Effector CD8-positive, alpha-beta T cell (primary cell): ENCODE results near the gene INTS14.
"Not testable (repeated sequence)": the region's sequence is repeated elsewhere in the genome, so short reads cannot be mapped to it uniquely, and the experiment has no call there.

ENCODE experiments used
- DNase-seq: peaks from one replicate; lab custom pipeline; 2025; lab: John Stamatoyannopoulos, UW

INTS14 gene

DNA sequence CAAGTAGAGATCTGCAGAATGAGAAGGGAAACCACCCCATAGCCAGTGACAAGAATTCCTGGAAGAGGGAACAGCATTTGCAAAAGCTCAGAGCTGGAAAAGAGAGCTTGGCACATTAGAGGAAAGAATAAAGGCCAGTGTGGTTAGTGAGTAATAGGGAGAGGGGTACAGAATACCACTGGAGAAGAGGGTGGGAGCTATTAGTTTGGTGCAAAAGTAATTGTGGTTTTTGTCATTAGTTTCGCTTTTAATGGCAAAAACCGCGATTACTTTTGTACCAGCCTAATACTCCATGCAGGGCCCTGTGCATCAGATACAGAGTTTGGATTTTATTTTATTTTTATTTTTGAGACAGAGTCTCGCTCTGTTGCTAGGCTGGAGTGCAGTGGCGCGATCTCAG lies 20.6 kb upstream of the INTS14 start:
- no peak for DNase-seq

DNA sequence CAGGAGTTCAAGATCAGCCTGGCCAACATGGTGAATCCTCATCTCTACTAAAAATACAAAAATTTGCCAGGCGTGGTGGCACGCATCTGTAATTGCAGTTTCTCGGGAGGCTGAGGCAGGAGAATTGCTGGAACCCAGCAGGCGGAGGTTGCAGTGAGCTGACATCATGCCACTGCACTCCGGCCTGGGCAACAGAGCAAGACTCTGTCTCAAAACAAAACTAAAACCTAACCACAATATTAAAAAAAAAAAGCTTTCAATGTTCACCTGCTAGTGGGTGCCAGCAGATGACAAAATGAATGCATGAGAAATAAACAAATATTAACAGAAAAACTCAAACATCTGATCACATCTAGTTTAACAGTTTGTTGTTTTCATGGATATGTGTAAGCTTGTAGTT lies 19.8 kb upstream of the INTS14 start:
- no peak for DNase-seq

GRCh38 chr15:65629548-65629947 lies 18.6 kb upstream of the INTS14 start:
- no peak for DNase-seq

- DNase-seq, result no peak
Observed at GRCh38 chr15:65626856-65627255, 15.9 kb upstream of the INTS14 start.

DNA sequence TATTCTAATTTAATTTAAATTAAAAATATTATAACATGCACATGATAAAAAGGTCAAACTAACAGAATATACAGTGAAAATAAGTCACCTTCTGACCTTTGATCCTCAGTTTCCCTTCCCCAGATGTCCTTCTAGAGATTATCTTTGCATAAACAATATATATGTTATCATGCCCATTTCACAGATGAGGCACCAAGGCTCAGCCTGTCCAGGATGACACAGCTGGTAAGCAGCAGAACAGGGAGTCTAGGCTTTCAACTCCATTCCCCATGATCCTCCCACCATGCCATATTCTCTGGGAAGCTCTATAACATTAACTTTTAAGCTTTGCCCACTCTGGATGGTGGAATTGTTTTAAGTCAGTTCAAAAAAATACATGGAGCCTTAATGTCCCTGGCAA lies 12.2 kb upstream of the INTS14 start:
- no peak for DNase-seq

- DNase-seq, result no peak
Observed at GRCh38 chr15:65621638-65622037, 10.7 kb upstream of the INTS14 start, which contains the start of gene SLC24A1. Gene SLC24A1, plus strand, starts transcription at chr15:65621938. Its CDS starts 2,143 bp downstream, at chr15:65624081.

GRCh38 chr15:65620833-65621232 lies 9.9 kb upstream of the INTS14 start:
- DNase-seq, result no peak

DNA sequence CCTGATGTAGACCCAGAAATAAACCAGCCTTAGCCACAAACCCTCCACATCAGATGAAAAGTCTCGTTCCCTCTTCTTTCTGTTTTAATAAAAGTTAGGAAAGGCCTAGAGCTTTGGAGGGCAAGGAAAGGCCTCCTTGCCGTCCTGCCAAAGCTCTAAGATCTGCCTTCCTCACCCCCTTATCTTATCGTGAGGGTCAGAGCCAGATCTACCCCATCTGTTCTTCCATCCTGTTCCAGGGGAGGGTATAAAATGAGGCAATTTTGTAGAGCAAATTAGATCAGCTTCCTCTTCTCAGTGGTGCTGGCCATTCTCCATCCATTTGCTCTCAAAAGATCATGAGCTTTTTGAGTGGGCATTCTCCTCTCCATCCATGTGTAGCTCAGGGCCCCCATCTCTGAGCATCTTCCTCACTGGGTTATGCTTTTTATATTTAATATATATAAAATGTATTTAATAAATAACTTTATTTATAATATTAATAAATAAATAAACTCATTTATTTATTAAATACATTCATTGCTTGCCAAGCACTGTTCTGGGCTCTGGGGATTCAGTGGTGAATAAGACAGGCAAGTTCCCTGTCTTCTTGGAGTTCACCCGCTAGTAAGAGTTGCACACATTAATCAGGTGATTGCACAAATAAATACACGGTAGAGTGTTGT lies 8.8 kb upstream of the INTS14 start:
- DNase-seq, result no peak

- no peak for DNase-seq
Observed at GRCh38 chr15:65618560-65619109, 7.7 kb upstream of the INTS14 start.

GRCh38 chr15:65615887-65616286 lies 5.0 kb upstream of the INTS14 start:
- not testable (repeated sequence) for DNase-seq

DNA sequence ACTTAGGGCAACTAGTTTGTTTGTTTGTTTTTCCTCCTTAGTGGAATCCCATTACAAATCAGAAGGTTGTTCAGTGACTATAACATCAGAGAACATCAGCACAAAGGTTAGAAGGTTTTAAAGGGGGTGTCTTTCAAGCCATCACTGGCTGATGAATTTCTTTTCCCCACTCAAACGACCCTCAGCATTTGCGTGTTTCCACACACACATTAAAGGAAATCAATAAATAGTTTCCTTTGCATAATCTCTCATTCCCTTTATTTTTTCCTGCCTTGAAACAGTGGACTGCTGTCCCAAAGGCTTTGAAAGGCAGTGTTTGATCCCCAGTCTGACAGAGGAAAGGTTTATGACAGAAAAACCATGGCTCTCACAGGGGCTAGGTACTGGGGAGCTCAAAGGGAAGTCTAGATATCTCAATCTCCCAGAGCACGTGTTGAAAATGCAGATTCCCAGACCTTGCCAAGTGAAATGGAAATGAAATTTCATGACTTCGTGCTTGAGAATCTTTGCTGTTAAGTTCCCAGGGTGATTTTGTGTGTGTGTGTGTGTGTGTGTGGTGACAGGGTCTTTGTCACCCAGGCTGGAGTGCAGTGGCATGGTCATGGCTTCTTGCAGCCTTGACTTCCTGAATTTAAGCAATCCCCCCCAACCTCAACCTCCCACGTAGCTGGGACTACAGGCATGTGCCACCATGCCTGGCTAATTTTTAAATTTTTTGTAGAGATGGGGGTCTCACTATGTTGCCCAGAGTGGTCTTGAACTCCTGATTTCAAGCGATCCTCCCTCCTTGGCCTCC lies 2.2 kb upstream of the INTS14 start:
- DNase-seq, result no peak

DNA sequence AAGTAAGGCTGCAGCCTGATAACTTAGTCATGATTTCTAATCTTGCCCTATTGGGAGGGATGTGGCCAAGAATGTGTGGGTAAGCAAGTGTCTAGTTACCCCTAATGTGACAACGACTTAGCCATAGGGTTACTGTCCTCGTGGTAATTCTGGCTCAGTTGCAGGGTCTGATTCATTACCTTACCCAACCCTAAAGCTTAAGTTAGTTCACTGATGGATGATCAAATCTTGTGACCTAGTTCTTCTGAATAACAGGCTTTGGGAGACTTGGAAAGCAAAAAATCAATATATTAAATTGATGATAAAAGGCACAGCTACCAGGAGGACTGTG lies 1.6 kb upstream of the INTS14 start:
- no peak for DNase-seq

DNA sequence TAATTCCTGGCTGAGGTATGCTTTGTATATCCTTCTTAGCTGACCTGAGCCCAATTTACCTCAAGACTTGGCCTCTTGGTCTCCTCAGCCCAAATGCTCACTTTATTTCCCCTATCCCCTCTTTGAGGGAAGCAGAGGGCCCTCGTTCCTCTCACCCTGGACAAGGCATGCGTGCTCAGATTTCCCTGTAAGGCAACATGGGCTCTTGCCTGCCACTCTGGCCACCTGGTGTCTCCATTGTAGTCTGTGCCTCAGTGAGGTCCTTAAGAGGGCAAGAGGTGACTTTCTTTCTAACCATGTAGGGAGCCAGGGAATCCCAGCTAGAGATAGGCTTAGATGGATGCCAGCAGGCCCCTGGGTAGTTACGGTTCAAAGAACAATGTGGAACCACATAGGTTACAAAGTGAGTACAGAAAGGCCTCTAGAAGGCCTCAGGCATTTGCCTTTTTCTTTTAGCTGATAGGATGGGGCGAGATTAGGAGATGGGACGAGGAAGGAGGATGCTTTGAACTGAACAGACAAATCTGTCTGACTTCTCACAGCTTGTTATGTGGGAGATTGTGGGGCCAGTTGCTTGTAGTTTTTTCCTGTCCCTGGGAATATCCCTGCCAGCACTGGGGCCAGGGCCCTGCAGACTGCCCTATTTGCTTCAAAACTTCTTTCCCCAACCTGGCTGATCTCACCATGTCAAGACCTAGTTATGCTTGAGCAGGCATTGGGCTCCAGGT lies 1.1 kb upstream of the INTS14 start:
- no peak for DNase-seq

DNA sequence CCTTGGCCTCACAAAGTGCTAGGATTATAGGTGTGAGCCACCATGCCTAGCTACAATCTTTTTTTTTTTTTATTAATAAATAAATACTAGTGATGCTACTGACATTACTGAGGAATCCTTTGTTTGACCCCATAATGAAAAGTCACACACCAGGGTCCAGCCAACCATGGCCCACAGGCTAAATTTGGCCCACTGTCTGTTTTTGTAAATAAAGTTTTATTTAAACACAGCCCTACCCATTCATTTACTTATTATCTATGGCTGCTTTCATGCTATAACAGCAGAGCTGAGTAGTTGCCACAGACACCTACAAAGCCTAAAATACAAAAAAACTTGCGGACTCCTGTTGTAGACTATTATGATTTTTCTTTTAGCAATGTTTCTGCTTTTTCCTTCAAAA lies 7.4 kb downstream of the INTS14 start:
- no peak for DNase-seq

DNA sequence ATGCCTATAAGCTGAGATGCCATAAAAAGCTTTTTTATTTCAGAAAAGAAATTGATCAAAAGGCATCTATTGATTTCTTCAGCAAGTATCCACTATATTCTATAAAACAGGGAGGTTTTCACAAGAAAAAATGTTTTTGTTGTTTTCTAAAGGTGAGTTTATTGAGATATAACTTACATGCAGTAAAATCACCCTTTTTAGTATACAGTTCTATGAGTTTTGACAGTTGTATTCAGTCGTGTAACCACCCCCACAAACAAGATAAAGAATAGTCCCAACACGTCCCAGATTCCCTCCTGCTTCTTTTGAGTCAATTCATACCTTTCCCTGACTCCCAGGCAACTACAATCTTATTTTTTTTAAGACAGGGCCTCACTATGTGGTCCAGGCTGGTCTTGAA lies 7.8 kb downstream of the INTS14 start:
- no peak for DNase-seq

DNA sequence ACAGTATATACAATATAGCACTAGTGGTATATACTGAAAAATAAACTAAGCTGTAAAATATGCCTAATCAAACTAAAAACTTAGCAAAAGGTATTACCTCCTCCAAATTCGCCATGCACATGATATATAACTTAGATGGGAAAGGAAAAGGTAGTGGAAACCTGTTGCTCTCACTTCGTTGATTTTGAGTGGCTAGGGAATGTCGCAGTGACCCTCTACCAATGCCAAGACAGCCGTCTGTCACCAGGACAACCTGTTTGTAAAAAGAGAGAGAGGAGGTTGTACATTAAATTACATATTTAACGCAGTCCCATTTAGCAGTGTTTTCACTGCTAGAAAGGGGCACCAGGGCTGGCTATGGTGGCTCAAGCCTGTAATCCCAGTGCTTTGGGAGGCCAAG lies 11.3 kb downstream of the INTS14 start:
- DNase-seq, result no peak

DNA sequence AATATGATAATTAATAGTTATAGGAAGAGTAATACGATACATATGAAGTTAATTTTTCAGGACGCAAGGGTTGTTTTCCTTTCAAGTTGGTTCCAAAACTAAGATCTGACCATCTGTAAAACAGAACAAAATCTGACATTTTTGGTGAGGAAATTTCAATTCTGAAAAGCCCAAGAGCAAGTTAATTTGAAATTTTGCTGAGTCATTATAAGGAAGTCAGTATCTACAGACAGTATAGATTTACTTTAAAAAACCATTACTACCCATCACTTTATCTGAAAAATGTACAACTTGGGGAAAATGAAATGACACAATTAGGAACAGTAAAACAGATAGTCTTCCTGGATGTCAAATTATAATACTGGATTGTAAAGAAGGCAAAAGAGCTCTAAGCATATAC lies 12.5 kb downstream of the INTS14 start:
- no peak for DNase-seq

- DNase-seq, result no peak
Observed at GRCh38 chr15:65595960-65596359, 15.0 kb downstream of the INTS14 start.

- no peak for DNase-seq
Observed at GRCh38 chr15:65587094-65587493, 23.8 kb downstream of the INTS14 start.

- no peak for DNase-seq
Observed at GRCh38 chr15:65584241-65584640, 26.7 kb downstream of the INTS14 start.

DNA sequence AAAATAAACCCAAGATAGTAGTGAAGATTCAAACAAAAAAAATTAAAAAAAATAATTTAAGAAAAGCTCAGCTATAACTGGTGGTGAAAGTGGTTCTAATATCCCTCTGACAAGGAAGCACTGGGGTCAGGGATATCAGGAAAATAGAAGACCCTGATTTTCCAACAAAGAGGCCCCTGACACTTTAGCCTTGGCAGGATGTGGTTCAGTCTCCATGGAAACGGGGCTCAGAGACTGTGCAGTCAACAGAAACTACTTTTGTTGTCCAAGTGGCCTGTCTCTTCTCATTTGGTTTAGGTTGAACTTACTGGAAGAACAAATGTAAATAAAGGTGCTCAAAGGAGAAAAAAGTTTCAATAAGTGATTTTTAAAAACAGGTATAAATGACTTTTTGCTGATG lies 27.2 kb downstream of the INTS14 start:
- peak; percentile 14 for DNase-seq

GRCh38 chr15:65580287-65580686 lies 30.6 kb downstream of the INTS14 start:
- no peak for DNase-seq

- DNase-seq, result no peak
Observed at GRCh38 chr15:65579762-65580161, 31.2 kb downstream of the INTS14 start.
